ENCODE measurements around the gene ITPRIP. TPM values are rescaled to one million over a fixed set of nuclear protein-coding genes. Genes with fewer than 3 reads are reported as not detected.

Gene ITPRIP
- polyA plus RNA-seq, 5 donors, result 12.8 to 18.4 (median 17.2) TPM

GRCh38 chr10:104344219-104344618 is 6.0 kb upstream of the ITPRIP start:
- no peak for DNase-seq

GRCh38 chr10:104342941-104343411 is 4.7 kb upstream of the ITPRIP start:
- no peak for DNase-seq

- DNase-seq, result no peak
Observed at GRCh38 chr10:104340641-104341040, 2.4 kb upstream of the ITPRIP start.

- DNase-seq, result no peak
Observed at GRCh38 chr10:104340111-104340526, 1.9 kb upstream of the ITPRIP start.

- DNase-seq, result peak; percentile 92 to 94
Observed at GRCh38 chr10:104339469-104340110, 1.3 kb upstream of the ITPRIP start.

- DNase-seq, result peak in 1 of 2 donors; percentile 45
Observed at GRCh38 chr10:104337521-104337984, 712 bp downstream of the ITPRIP start.

- peak; percentile 45 to 46 for DNase-seq
Observed at GRCh38 chr10:104336821-104337467, 1.3 kb downstream of the ITPRIP start.

- no peak for DNase-seq
Observed at GRCh38 chr10:104334965-104335650, 3.2 kb downstream of the ITPRIP start.

- DNase-seq, result no peak
Observed at GRCh38 chr10:104334561-104334960, 3.7 kb downstream of the ITPRIP start.

GRCh38 chr10:104333728-104334373 is 4.4 kb downstream of the ITPRIP start:
- no peak for DNase-seq

GRCh38 chr10:104333032-104333727 is 5.1 kb downstream of the ITPRIP start:
- no peak for DNase-seq

GRCh38 chr10:104332243-104333031 is 5.8 kb downstream of the ITPRIP start:
- no peak for DNase-seq

GRCh38 chr10:104331208-104331838 is 6.9 kb downstream of the ITPRIP start:
- peak; percentile 55 to 57 for DNase-seq

- DNase-seq, result peak in 1 of 2 donors; percentile 56
Observed at GRCh38 chr10:104330168-104331110, 7.8 kb downstream of the ITPRIP start.

- no peak for DNase-seq
Observed at GRCh38 chr10:104329735-104330134, 8.5 kb downstream of the ITPRIP start.

- peak in 1 of 2 donors; percentile 67 for DNase-seq
Observed at GRCh38 chr10:104328896-104329710, 9.2 kb downstream of the ITPRIP start.

GRCh38 chr10:104328646-104328895 is 9.7 kb downstream of the ITPRIP start:
- DNase-seq, result no peak

All from right lung (tissue), 5 donors.